Immature natural killer cell (primary cell): ENCODE results near the gene PRDM11. TPM values are rescaled to one million over a fixed set of nuclear protein-coding genes. Genes with fewer than 3 reads are reported as not detected.

ENCODE experiments used
- DNase-seq, 3 donors: peaks; one replicate each; pipeline ENCODE4 v3.0.0; 2022; ENCODE audit warnings: mixed read lengths in 1 of 3
- H3K27ac Mint-ChIP-seq, 6 donors: one replicate each; pipeline ENCODE4 v1.8.0; 2020; ENCODE audit warnings: mixed read lengths in 6 of 6, mild to moderate bottlenecking in 5 of 6, inconsistent platforms in 4 of 6, moderate library complexity in 3 of 6
- H3K27me3 Mint-ChIP-seq, 3 donors: one replicate each; pipeline ENCODE4 v1.8.0; 2020 to 2021; ENCODE audit warnings: low read depth in 3 of 3, mild to moderate bottlenecking in 3 of 3, mixed read lengths in 3 of 3, moderate library complexity in 3 of 3, inconsistent platforms in 1 of 3
- H3K36me3 Mint-ChIP-seq, 3 donors: one replicate each; pipeline ENCODE4 v1.8.0; 2020; ENCODE audit warnings: mixed read lengths in 3 of 3, inconsistent platforms in 2 of 3, mild to moderate bottlenecking in 2 of 3
- H3K4me1 Mint-ChIP-seq, 2 donors: one replicate each; pipeline ENCODE4 v1.8.0; 2020; ENCODE audit warnings: inconsistent platforms in 2 of 2, mild to moderate bottlenecking in 2 of 2, mixed read lengths in 2 of 2, moderate library complexity in 1 of 2
- H3K4me3 Mint-ChIP-seq, 5 donors: one replicate each; pipeline ENCODE4 v1.8.0; 2020; ENCODE audit warnings: mild to moderate bottlenecking in 5 of 5, mixed read lengths in 5 of 5, inconsistent platforms in 3 of 5, moderate library complexity in 3 of 5
- H3K9me3 Mint-ChIP-seq, 6 donors: one replicate each; pipeline ENCODE4 v1.8.0; 2020; ENCODE audit warnings: mild to moderate bottlenecking in 6 of 6, mixed read lengths in 6 of 6, inconsistent platforms in 4 of 6, moderate library complexity in 3 of 6
- polyA plus RNA-seq, 3 donors: library from polyadenylated mRNA; unstranded; fragments of 300-500 nt; fragmentation: Illumina TruSeq; gene quantifications; one replicate each; pipeline ENCODE4 v1.2.3, GENCODE V29; 2021

The PRDM11 gene
- polyA plus RNA-seq, 3 donors from 2014 or later, result 0.84 to 1.2 (median 0.94) TPM

GRCh38 chr11:45208135-45208534, 61.7 kb downstream of the PRDM11 start:
- Mint-ChIP-seq H3K4me1 (peaks cover 0 to 2% of the 10 kb centered on the region in 2 donors), H3K9me3 (no peaks in the 10 kb centered on the region), H3K27me3 (peaks cover 0 to 2% (median 0%) of the 10 kb centered on the region in 3 donors), H3K36me3 (peaks cover 7 to 20% (median 10%) of the 10 kb centered on the region in 3 donors), H3K4me3 (no peak overlapping the region), H3K27ac (no peak overlapping the region)
- no peak for DNase-seq

- Mint-ChIP-seq H3K27ac (no peak overlapping the region), H3K4me3 (no peak overlapping the region), H3K9me3 (no peaks in the 10 kb centered on the region), H3K36me3 (peaks cover 5 to 23% (median 13%) of the 10 kb centered on the region in 3 donors), H3K4me1 (peaks cover 0 to 2% of the 10 kb centered on the region in 2 donors), H3K27me3 (peaks cover 0 to 2% (median 0%) of the 10 kb centered on the region in 3 donors)
- no peak for DNase-seq
Observed at GRCh38 chr11:45209000-45209879, 62.8 kb downstream of the PRDM11 start.

- no peaks in the 10 kb centered on the region for H3K9me3 Mint-ChIP-seq
- no peak overlapping the region for H3K27ac Mint-ChIP-seq
- peaks cover 5 to 27% (median 13%) of the 10 kb centered on the region in 3 donors for H3K36me3 Mint-ChIP-seq
- H3K4me1 Mint-ChIP-seq, result peaks cover 6% of the 10 kb centered on the region in 2 donors
- H3K27me3 Mint-ChIP-seq, result peaks cover 0 to 2% (median 0%) of the 10 kb centered on the region in 3 donors
- no peak for DNase-seq
- no peak overlapping the region for H3K4me3 Mint-ChIP-seq
Observed at GRCh38 chr11:45209891-45210699, 63.7 kb downstream of the PRDM11 start.

GRCh38 chr11:45210846-45211245, 64.4 kb downstream of the PRDM11 start:
- H3K4me3 Mint-ChIP-seq, result no peak overlapping the region
- H3K4me1 Mint-ChIP-seq, result peaks cover 6 to 10% of the 10 kb centered on the region in 2 donors
- H3K9me3 Mint-ChIP-seq, result no peaks in the 10 kb centered on the region
- H3K36me3 Mint-ChIP-seq, result peaks cover 5 to 23% (median 13%) of the 10 kb centered on the region in 3 donors
- H3K27me3 Mint-ChIP-seq, result peaks cover 0 to 2% (median 0%) of the 10 kb centered on the region in 3 donors
- DNase-seq, result no peak
- no peak overlapping the region for H3K27ac Mint-ChIP-seq

- H3K27ac Mint-ChIP-seq, result no peak overlapping the region
- no peak overlapping the region for H3K4me3 Mint-ChIP-seq
Observed at GRCh38 chr11:45211732-45212131, 65.3 kb downstream of the PRDM11 start.

GRCh38 chr11:45212566-45213315, 66.3 kb downstream of the PRDM11 start:
- peaks cover 0 to 2% (median 0%) of the 10 kb centered on the region in 3 donors for H3K27me3 Mint-ChIP-seq
- H3K9me3 Mint-ChIP-seq, result no peaks in the 10 kb centered on the region
- DNase-seq, result no peak
- no peak overlapping the region for H3K27ac Mint-ChIP-seq
- H3K36me3 Mint-ChIP-seq, result peaks cover 5 to 18% (median 9%) of the 10 kb centered on the region in 3 donors
- no peak overlapping the region for H3K4me3 Mint-ChIP-seq
- H3K4me1 Mint-ChIP-seq, result peaks cover 6 to 10% of the 10 kb centered on the region in 2 donors

More at GRCh38 chr11:45211732-45212131, 65.3 kb downstream of the PRDM11 start:
- Mint-ChIP-seq H3K4me1 (peaks cover 6 to 10% of the 10 kb centered on the region in 2 donors), H3K27me3 (peaks cover 0 to 2% (median 0%) of the 10 kb centered on the region in 3 donors), H3K36me3 (peaks cover 5 to 23% (median 13%) of the 10 kb centered on the region in 3 donors), H3K9me3 (no peaks in the 10 kb centered on the region)
- DNase-seq, result no peak

- Mint-ChIP-seq H3K36me3 (peaks cover 5 to 18% (median 9%) of the 10 kb centered on the region in 3 donors), H3K4me1 (peaks cover 6 to 10% of the 10 kb centered on the region in 2 donors), H3K27me3 (peaks cover 0 to 2% (median 0%) of the 10 kb centered on the region in 3 donors), H3K4me3 (no peak overlapping the region), H3K27ac (no peak overlapping the region), H3K9me3 (no peaks in the 10 kb centered on the region)
- DNase-seq, result no peak
Observed at GRCh38 chr11:45213316-45213665, 66.9 kb downstream of the PRDM11 start.

- Mint-ChIP-seq H3K4me3 (no peak overlapping the region), H3K9me3 (no peaks in the 10 kb centered on the region), H3K27me3 (peaks cover 0 to 2% (median 0%) of the 10 kb centered on the region in 3 donors), H3K36me3 (peaks cover 5 to 18% (median 9%) of the 10 kb centered on the region in 3 donors), H3K27ac (no peak overlapping the region), H3K4me1 (peaks cover 6 to 10% of the 10 kb centered on the region in 2 donors)
- no peak for DNase-seq
Observed at GRCh38 chr11:45213717-45214116, 67.3 kb downstream of the PRDM11 start.

GRCh38 chr11:45215098-45215865, 68.8 kb downstream of the PRDM11 start:
- Mint-ChIP-seq H3K27ac (peak overlapping the region in 4 of 6 donors; percentile 7 to 29 (median 19)), H3K9me3 (peaks cover 0 to 2% (median 0%) of the 10 kb centered on the region in 6 donors), H3K36me3 (peaks cover 9 to 21% (median 9%) of the 10 kb centered on the region in 3 donors), H3K4me3 (no peak overlapping the region), H3K4me1 (peaks cover 6 to 10% of the 10 kb centered on the region in 2 donors), H3K27me3 (no peaks in the 10 kb centered on the region)
- no peak for DNase-seq

GRCh38 chr11:45216031-45216430, 69.6 kb downstream of the PRDM11 start:
- Mint-ChIP-seq H3K9me3 (peaks cover 0 to 2% (median 0%) of the 10 kb centered on the region in 6 donors), H3K4me1 (peaks cover 6 to 10% of the 10 kb centered on the region in 2 donors), H3K27me3 (no peaks in the 10 kb centered on the region), H3K27ac (peak overlapping the region in 2 of 6 donors; percentile 24 to 33), H3K4me3 (no peak overlapping the region), H3K36me3 (peaks cover 11 to 28% (median 11%) of the 10 kb centered on the region in 3 donors)
- DNase-seq, result no peak

GRCh38 chr11:45216901-45217300, 70.5 kb downstream of the PRDM11 start:
- no peak for DNase-seq
- Mint-ChIP-seq H3K27me3 (peaks cover 0 to 2% (median 0%) of the 10 kb centered on the region in 3 donors), H3K4me1 (peaks cover 6 to 10% of the 10 kb centered on the region in 2 donors), H3K27ac (no peak overlapping the region), H3K9me3 (peaks cover 0 to 2% (median 0%) of the 10 kb centered on the region in 6 donors), H3K36me3 (peaks cover 12 to 29% (median 14%) of the 10 kb centered on the region in 3 donors), H3K4me3 (no peak overlapping the region)

- H3K9me3 Mint-ChIP-seq, result peaks cover 0 to 2% (median 0%) of the 10 kb centered on the region in 6 donors
- H3K4me1 Mint-ChIP-seq, result peaks cover 6 to 10% of the 10 kb centered on the region in 2 donors
- no peak overlapping the region for H3K27ac Mint-ChIP-seq
- peaks cover 11 to 27% (median 17%) of the 10 kb centered on the region in 3 donors for H3K36me3 Mint-ChIP-seq
- no peak overlapping the region for H3K4me3 Mint-ChIP-seq
- H3K27me3 Mint-ChIP-seq, result peaks cover 0 to 2% (median 0%) of the 10 kb centered on the region in 3 donors
- no peak for DNase-seq
Observed at GRCh38 chr11:45217991-45218390, 71.6 kb downstream of the PRDM11 start.
